ENCODE results near the gene COL23A1. TPM values are rescaled to one million over a fixed set of nuclear protein-coding genes. Genes with fewer than 3 reads are reported as not detected.

Gene COL23A1
- total and polyA plus RNA-seq, 2 of the 8 experiments (the other 6 are each of a cell fraction or from before 2014, with no cell fraction given), result 3.1 to 4.7 TPM

GRCh38 chr5:178392931-178393394 lies 197.2 kb downstream of the COL23A1 start:
- H3K23ac ChIP-seq (ENCODE audit: insufficient read length), result no peak overlapping the region
- H3K4ac ChIP-seq (replicated peaks; ENCODE audit: insufficient read length, low read depth, low read length), result no peak overlapping the region
- H2BK20ac ChIP-seq (ENCODE audit: low read length), result no peak overlapping the region
- 80% methylated on average over 11 of the region's 11 CpGs; no CpG with 5 or more reads in 1 of the 2 experiments for WGBS, 2 experiments (ENCODE audit: extremely low coverage in 1 of 2, insufficient coverage in 1 of 2, insufficient read length in 1 of 2, insufficient replicate concordance in 2 of 2, low coverage in 1 of 2, low lambda C conversion rate in 2 of 2, missing lambda C conversion rate in 1 of 2)
- TF ChIP-seq SAP30 (IDR thresholded peaks at IDR 0.05; ENCODE audit: insufficient read depth, insufficient replicate concordance, low read length) (no peak), RFX5 (IDR thresholded peaks at IDR 0.05; ENCODE audit: borderline replicate concordance, low read depth, low read length) (no peak), TBP (IDR thresholded peaks at IDR 0.05; ENCODE audit: low read depth, low read length) (no peak), ATF2 (IDR thresholded peaks at IDR 0.05; ENCODE audit: low read length) (no peak), NANOG (IDR thresholded peaks at IDR 0.05; ENCODE audit: insufficient read depth, low read depth, low read length, poor library complexity, severe bottlenecking) (no peak), USF2 (IDR thresholded peaks at IDR 0.05; ENCODE audit: low read length) (no peak), POLR2A (IDR thresholded peaks at IDR 0.05; ENCODE audit: control extremely low read depth in 1 of 2, low read depth in 2 of 2, low read length in 2 of 2) (no peak)
- no peak overlapping the region for H3K56ac ChIP-seq (replicated peaks; ENCODE audit: insufficient read length, low read depth, low read length)
- no peak overlapping the region for H4K91ac ChIP-seq (replicated peaks; ENCODE audit: insufficient read length, low read length)
- H3K9ac ChIP-seq (replicated peaks in 1 of 4; ENCODE audit: extremely low read depth in 1 of 4, low read depth in 3 of 4, low read length in 3 of 4), result no peak overlapping the region
- DNase-seq (ENCODE audit: low read depth in 1 of 2, low spot score in 2 of 2) (no peak), FAIRE-seq (no peak)
- H3K4me1 ChIP-seq (replicated peaks in 1 of 4; ENCODE audit: control insufficient read depth in 3 of 4, insufficient read depth in 4 of 4, low read length in 3 of 4), result peaks cover 0 to 9% (median 4%) of the 10 kb centered on the region in 4 experiments; a peak in 5 of 7 replicates
- no peaks in the 10 kb centered on the region for H3K23me2 ChIP-seq (ENCODE audit: low read depth, low read length)
- peaks cover 0 to 2% of the 10 kb centered on the region in 2 experiments for H4K20me1 ChIP-seq (replicated peaks in 1 of 2; ENCODE audit: control insufficient read depth in 1 of 2, insufficient read depth in 2 of 2, low read length in 2 of 2)
- H3K27ac ChIP-seq (ENCODE audit: low read depth, low read length), result no peak overlapping the region
- no peak overlapping the region for H3K14ac ChIP-seq (ENCODE audit: insufficient read length)
- H2BK120ac ChIP-seq (replicated peaks; ENCODE audit: low read depth, low read length), result no peak overlapping the region
- H2AFZ ChIP-seq (ENCODE audit: low read length), result no peak overlapping the region
- peaks cover 4% of the 10 kb centered on the region; the same call in 1 of the 2 replicates for H3K79me1 ChIP-seq (ENCODE audit: low read depth, low read length)
- H2BK5ac ChIP-seq (ENCODE audit: low read depth, low read length), result no peak overlapping the region
- H2BK12ac ChIP-seq (ENCODE audit: low read depth, low read length), result no peak overlapping the region
- ChIA-PET POLR2A (ENCODE audit: partially characterized antibody) (no interaction called here), CTCF (ENCODE audit: partially characterized antibody) (interaction anchor here (1.0 kb wide), 1 partner anchor 109 kb away, joined by 4 read pairs; no protein-coding TSS in a partner anchor)
- no peak overlapping the region for H4K8ac ChIP-seq (ENCODE audit: extremely low read depth, insufficient read depth, low read length)
- no peak overlapping the region for H4K5ac ChIP-seq (ENCODE audit: insufficient read length, low read depth, low read length)
- 0 out of 2 replicates have a peak overlapping the region, but pooled peaks have one; percentile 29 for H2BK15ac ChIP-seq (ENCODE audit: low read length)
- H3K18ac ChIP-seq (ENCODE audit: extremely low read depth, low read length), result no peak overlapping the region
- no peaks in the 10 kb centered on the region for H3K9me3 ChIP-seq (ENCODE audit: insufficient read depth in 2 of 2, low read depth in 1 of 2, low read length in 1 of 2)
- H2AK5ac ChIP-seq (ENCODE audit: low read depth, low read length), result no peak overlapping the region
- H3K4me3 ChIP-seq (ENCODE audit: extremely low read depth in 1 of 4, insufficient read depth in 2 of 4, low read depth in 3 of 4, low read length in 4 of 4), result no peak overlapping the region
- no peaks in the 10 kb centered on the region for H3K79me2 ChIP-seq (ENCODE audit: control insufficient read depth in 1 of 2, insufficient read depth in 2 of 2, low read length in 2 of 2)
- H3K27me3 ChIP-seq (replicated peaks in 1 of 4; ENCODE audit: control insufficient read depth in 3 of 4, extremely low read depth in 1 of 4, insufficient read depth in 3 of 4, low read length in 3 of 4), result no peaks in the 10 kb centered on the region
- no peaks in the 10 kb centered on the region for H3K36me3 ChIP-seq (ENCODE audit: control insufficient read depth in 2 of 4, insufficient read depth in 4 of 4, low read length in 3 of 4)
- no peak overlapping the region for H3K4me2 ChIP-seq (ENCODE audit: insufficient read depth in 1 of 2, low read depth in 2 of 2, low read length in 2 of 2)

All from H1 (cell line).